Smooth muscle cell (in vitro differentiated cells): ENCODE data around the gene CD27. TPM values are rescaled to one million over a fixed set of nuclear protein-coding genes. Genes with fewer than 3 reads are reported as not detected.

Experiments
- DNase-seq: peaks from one replicate; lab custom pipeline; 2025; ENCODE audit not compliant: unreplicated experiment; lab: John Stamatoyannopoulos, UW
- H2AFZ ChIP-seq: fragments of 200-600 bp; sonication (generic); 2 replicates; pipeline ENCODE4 v1.6.0; 2016; ENCODE audit warnings: antibody characterized with exemption, low read depth, mild to moderate bottlenecking
- H3F3A ChIP-seq: fragments of 200-600 bp; sonication (generic); 2 replicates; pipeline ENCODE4 v1.6.0; 2017; ENCODE audit warnings: antibody characterized with exemption, low read depth
- H3K27ac ChIP-seq: fragments of 200-600 bp; sonication (generic); 2 replicates; pipeline ENCODE4 v1.5.1; 2016; ENCODE audit warnings: low read depth, mild to moderate bottlenecking
- H3K27me3 ChIP-seq: fragments of 200-600 bp; sonication (generic); 2 replicates; pipeline ENCODE4 v1.6.1; 2016; ENCODE audit warnings: low read depth, mild to moderate bottlenecking
- H3K36me3 ChIP-seq: fragments of 200-600 bp; sonication (generic); 2 replicates; pipeline ENCODE4 v1.5.1; 2016; ENCODE audit warnings: low read depth
- H3K4me1 ChIP-seq: fragments of 200-600 bp; sonication (generic); 2 replicates; pipeline ENCODE4 v1.5.1; 2016; ENCODE audit warnings: low read depth
- H3K4me2 ChIP-seq: fragments of 200-600 bp; sonication (generic); 2 replicates; pipeline ENCODE4 v1.6.0; 2016; ENCODE audit warnings: mild to moderate bottlenecking
- H3K4me3 ChIP-seq: fragments of 200-600 bp; sonication (generic); 2 replicates; pipeline ENCODE4 v1.5.1; 2016; ENCODE audit warnings: mild to moderate bottlenecking
- H3K79me2 ChIP-seq: fragments of 200-600 bp; sonication (generic); 2 replicates; pipeline ENCODE4 v1.6.0; 2016; ENCODE audit warnings: low read depth, mild to moderate bottlenecking
- H3K9ac ChIP-seq: fragments of 200-600 bp; sonication (generic); 2 replicates; pipeline ENCODE4 v1.6.0; 2016; ENCODE audit warnings: low read depth
- H3K9me3 ChIP-seq: fragments of 200-600 bp; sonication (generic); replicated peaks from 2 replicates; pipeline ENCODE4 v1.5.1; 2016; ENCODE audit warnings: low read depth
- H4K20me1 ChIP-seq: fragments of 200-600 bp; sonication (generic); 2 replicates; pipeline ENCODE4 v1.6.0; 2016; ENCODE audit warnings: low read depth
- WGBS: methylation state at CpG from one replicate; pipeline ENCODE4 v1.1.7; 2016; ENCODE audit warnings: low lambda C conversion rate; 5-methylcytosine and 5-hydroxymethylcytosine counted together
- polyA plus RNA-seq: library from polyadenylated mRNA; unstranded; fragments of >200 nt; fragmentation: Nextera tagmentation; extraction: Ambion mirVana; gene quantifications from 2 replicates; pipeline ENCODE4 v1.2.1, GENCODE V29; 2016
- total RNA-seq: library from RNA; depleted of rRNA; stranded (reverse); fragments of >200 nt; gene quantifications from 2 replicates; pipeline ENCODE4 v1.2.3, GENCODE V29; 2014
- TF ChIP-seq, protein P1 (sequence below): fragments of 200-600 bp; sonication (generic); IDR thresholded peaks from 2 replicates; pipeline ENCODE4 v1.5.1; 2017; ENCODE audit warnings: borderline replicate concordance, mild to moderate bottlenecking, antibody characterized with exemption; ENCODE audit not compliant: insufficient read depth, poor library complexity, severe bottlenecking

Gene CD27
- total and polyA plus RNA-seq, 2 experiments from 2014 or later = not detected

DNA sequence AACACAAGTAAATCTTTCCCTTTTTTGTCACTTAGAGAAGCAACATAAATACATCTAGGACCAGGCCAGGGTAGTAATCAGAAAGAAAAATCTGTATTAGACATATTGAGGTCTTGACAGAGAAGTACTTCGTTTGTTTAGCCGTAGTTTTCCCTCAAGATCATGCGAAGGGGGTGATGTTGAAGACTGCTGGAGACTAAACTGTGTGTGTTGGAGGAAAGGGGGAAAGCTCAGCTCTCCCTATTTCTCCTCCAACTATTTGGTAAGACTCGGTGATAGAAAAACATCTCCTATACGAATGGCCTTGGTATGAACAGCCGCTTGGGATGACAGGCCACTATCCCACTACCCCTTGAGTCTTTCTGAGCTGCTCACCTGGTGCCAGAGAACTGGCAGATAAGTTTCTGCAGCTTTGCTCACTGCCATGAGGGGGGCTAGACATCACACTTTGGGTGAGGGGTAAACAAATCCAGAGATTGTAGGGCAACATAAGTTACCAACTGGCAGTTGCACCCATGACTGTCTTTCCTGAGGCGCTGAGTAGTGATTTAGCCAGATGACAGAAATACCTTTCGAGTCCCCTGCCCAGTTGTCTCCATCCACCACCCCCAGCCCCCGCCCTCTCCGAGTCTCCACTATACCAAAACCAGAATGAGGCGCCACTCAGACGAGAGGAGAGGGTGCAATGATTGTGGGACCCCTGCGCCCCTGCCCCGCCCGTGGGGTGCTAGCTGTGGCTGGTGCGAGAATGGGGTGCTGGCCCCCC lies 25.0 kb downstream of the CD27 start:
- peak overlapping the region; percentile 92 for H3K4me2 ChIP-seq
- H3K4me3 ChIP-seq = peak overlapping the region; percentile 64
- peak overlapping the region; percentile 38 for H3K9ac ChIP-seq
- no peak overlapping the region for H2AFZ ChIP-seq
- H3K27me3 ChIP-seq = no peaks in the 10 kb centered on the region
- H4K20me1 ChIP-seq = peaks cover 14% of the 10 kb centered on the region
- DNase-seq = no peak
- TF ChIP-seq, protein P1, sequence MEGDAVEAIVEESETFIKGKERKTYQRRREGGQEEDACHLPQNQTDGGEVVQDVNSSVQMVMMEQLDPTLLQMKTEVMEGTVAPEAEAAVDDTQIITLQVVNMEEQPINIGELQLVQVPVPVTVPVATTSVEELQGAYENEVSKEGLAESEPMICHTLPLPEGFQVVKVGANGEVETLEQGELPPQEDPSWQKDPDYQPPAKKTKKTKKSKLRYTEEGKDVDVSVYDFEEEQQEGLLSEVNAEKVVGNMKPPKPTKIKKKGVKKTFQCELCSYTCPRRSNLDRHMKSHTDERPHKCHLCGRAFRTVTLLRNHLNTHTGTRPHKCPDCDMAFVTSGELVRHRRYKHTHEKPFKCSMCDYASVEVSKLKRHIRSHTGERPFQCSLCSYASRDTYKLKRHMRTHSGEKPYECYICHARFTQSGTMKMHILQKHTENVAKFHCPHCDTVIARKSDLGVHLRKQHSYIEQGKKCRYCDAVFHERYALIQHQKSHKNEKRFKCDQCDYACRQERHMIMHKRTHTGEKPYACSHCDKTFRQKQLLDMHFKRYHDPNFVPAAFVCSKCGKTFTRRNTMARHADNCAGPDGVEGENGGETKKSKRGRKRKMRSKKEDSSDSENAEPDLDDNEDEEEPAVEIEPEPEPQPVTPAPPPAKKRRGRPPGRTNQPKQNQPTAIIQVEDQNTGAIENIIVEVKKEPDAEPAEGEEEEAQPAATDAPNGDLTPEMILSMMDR = no peak
- H3F3A ChIP-seq = peaks cover 5% of the 10 kb centered on the region
- WGBS = 26% methylated on average over 16 of the region's 16 CpGs
- no peaks in the 10 kb centered on the region for H3K36me3 ChIP-seq
- peaks cover 11% of the 10 kb centered on the region for H3K4me1 ChIP-seq
- H3K9me3 ChIP-seq = no peaks in the 10 kb centered on the region
- peaks cover 22% of the 10 kb centered on the region for H3K79me2 ChIP-seq
- no peak overlapping the region for H3K27ac ChIP-seq

DNA sequence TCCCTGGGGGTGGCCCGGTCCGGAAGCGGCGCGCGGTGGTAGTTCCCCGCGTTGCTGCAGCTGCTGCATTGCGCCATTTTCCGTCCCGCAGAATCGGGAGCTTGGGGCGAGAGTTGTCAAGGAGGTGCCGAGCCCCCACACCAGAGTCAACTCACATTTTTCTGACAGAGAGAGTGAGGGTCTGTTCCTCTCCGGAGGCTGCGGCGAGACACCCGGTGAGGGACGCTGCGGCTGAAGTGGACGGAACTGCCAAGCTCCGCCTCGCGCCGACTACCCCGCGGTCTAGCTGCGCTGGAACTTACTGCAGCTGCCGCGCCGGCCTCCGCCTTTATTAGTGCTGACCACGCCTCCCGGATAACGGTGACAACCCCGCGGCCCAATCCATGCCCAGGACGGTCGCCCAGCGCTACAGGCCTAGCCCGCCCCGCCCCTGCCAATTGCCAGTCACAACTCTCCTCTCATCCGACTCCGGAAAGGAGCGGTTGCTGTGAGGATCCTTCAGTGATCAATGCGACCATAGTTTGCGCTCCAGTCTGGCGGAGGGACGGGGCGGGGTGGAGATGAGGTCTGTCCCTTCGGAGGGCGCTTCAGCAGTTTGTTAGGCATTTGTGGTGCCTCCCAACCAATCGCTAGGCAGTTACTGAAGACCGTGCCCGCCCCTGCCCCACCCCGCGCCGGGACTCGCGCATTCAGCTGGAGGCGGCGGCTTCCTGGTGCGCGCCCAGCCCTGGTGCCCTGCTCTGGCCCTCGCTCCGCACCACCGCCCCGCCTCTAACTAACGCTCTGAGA lies 25.8 kb downstream of the CD27 start, which contains the start of gene VAMP1:
Gene VAMP1, minus strand, starts transcription at position 303 of the 789 bp plus-strand sequence. Its CDS starts 146 bp downstream, at position 157.
- peaks cover 14% of the 10 kb centered on the region for H4K20me1 ChIP-seq
- H3K9ac ChIP-seq = peak within 1 kb of the TSS; percentile 38
- H3K4me3 ChIP-seq = peak within 1 kb of the TSS; percentile 64
- TF ChIP-seq, protein P1 = no peak
- peaks cover 5% of the 10 kb centered on the region for H3F3A ChIP-seq
- peak; percentile 98 for DNase-seq
- H3K4me1 ChIP-seq = peaks cover 11% of the 10 kb centered on the region
- H3K27ac ChIP-seq = peak within 1 kb of the TSS; percentile 73
- H3K9me3 ChIP-seq = no peaks in the 10 kb centered on the region
- WGBS = under 1% methylated on average over 63 of the region's 69 CpGs
- peak within 1 kb of the TSS; percentile 92 for H3K4me2 ChIP-seq
- H2AFZ ChIP-seq = peak within 1 kb of the TSS; percentile 53
- no peaks in the 10 kb centered on the region for H3K36me3 ChIP-seq
- H3K27me3 ChIP-seq = no peaks in the 10 kb centered on the region
- H3K79me2 ChIP-seq = peaks cover 22% of the 10 kb centered on the region

DNA sequence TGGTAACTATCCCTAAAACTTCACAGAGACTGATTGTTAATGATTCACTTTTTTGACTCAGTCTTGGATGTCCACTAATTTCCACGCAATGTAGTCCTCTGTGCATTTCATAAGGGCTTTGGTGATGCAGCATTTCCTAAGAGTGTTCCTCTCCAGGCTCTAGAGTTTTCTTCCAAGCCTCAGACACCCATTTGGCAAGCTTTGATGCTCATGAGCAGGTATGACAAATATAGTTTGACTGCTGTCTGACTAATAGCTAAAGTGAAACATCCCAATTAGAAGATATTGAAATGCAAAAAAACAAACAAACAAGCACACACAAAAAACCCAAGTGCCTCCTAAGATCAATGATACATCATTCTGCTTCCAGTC lies 27.2 kb downstream of the CD27 start:
- no peak overlapping the region for H2AFZ ChIP-seq
- peaks cover 22% of the 10 kb centered on the region for H3K79me2 ChIP-seq
- no peaks in the 10 kb centered on the region for H3K9me3 ChIP-seq
- no peak for DNase-seq
- no peak overlapping the region for H3K9ac ChIP-seq
- TF ChIP-seq, protein P1 = no peak
- 82% methylated on average over 1 of the region's 1 CpG for WGBS
- H3K27me3 ChIP-seq = no peaks in the 10 kb centered on the region
- peaks cover 14% of the 10 kb centered on the region for H4K20me1 ChIP-seq
- no peaks in the 10 kb centered on the region for H3K36me3 ChIP-seq
- H3K4me3 ChIP-seq = no peak overlapping the region
- H3K4me2 ChIP-seq = no peak overlapping the region
- no peak overlapping the region for H3K27ac ChIP-seq
- peaks cover 11% of the 10 kb centered on the region for H3K4me1 ChIP-seq
- peaks cover 5% of the 10 kb centered on the region for H3F3A ChIP-seq
